Lower lobe of right lung (tissue), 2 donors: ENCODE results near the gene DUSP10. TPM values are rescaled to one million over a fixed set of nuclear protein-coding genes. Genes with fewer than 3 reads are reported as not detected.

Source experiments
- ATAC-seq, 2 donors: fragments of 200-7000 bp; cut with Tn5 transposase; one replicate each; pipeline ENCODE4 v1.9.1; 2020 to 2022; ENCODE audit warnings: mild to moderate bottlenecking in 2 of 2, moderate library complexity in 2 of 2
- DNase-seq: peaks from one replicate; pipeline ENCODE4 v3.0.0-alpha.2; 2020
- H3K27ac ChIP-seq: fragments of 200-600 bp; one replicate; pipeline ENCODE4 v1.8.0; 2022
- H3K27me3 ChIP-seq: fragments of 200-600 bp; one replicate; pipeline ENCODE4 v1.8.0; 2022; ENCODE audit warnings: low read depth
- H3K36me3 ChIP-seq: fragments of 200-600 bp; one replicate; pipeline ENCODE4 v1.8.0; 2022; ENCODE audit warnings: mild to moderate bottlenecking
- H3K4me1 ChIP-seq: fragments of 200-600 bp; one replicate; pipeline ENCODE4 v1.8.0; 2022
- H3K4me3 ChIP-seq: fragments of 200-600 bp; one replicate; pipeline ENCODE4 v1.8.0; 2022; ENCODE audit warnings: mild to moderate bottlenecking
- H3K9me3 ChIP-seq: fragments of 200-600 bp; one replicate; pipeline ENCODE4 v1.8.0; 2022
- intact Hi-C: fragments of 100-400 bp; cut with DNase I; formaldehyde crosslinking; loops from one replicate; pipeline ENCODE4 v1.11.0; 2022
- total RNA-seq: library from RNA; stranded (reverse); fragmentation: NEBNext Ultra II Directional; extraction: Animal tissue kit (Norgen Biotek cat#: 25700); gene quantifications from one replicate; pipeline ENCODE4 v1.2.1, GENCODE V29; 2021
- TF ChIP-seq, protein P1 (sequence below): fragments of 200-600 bp; IDR thresholded peaks from one replicate; pipeline ENCODE4 v1.8.0; 2022; ENCODE audit warnings: antibody characterized with exemption, mild to moderate bottlenecking
- donor health status: DM: no; HTN: yes; CAD: no; lungs with severe emphysema.

DUSP10 gene
- total RNA-seq, 1 donor from 2014 or later, result 8.7 TPM

DNA sequence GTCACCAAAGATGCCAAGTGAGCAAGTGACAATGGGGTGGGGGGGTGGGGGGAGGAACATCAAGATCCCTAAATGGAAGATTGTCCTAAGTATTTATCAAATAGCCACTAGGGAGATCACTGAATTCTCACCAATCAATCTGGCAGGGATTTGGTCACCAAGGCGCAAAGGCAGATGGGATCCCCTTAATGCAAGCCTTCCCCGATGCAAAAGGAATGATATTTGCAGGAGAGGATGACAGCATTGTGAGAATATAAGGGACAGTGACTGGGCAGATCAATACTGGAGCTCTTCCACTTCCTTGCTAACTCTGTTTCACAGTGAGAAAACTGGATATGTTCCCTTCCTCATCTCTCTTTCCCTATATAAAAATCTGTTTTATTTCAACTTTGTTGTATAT lies 40.9 kb downstream of the DUSP10 start:
- Histone ChIP-seq H3K9me3 (no peaks in the 10 kb centered on the region), H3K4me1 (peaks cover 7% of the 10 kb centered on the region), H3K4me3 (no peak overlapping the region), H3K27me3 (no peaks in the 10 kb centered on the region), H3K36me3 (peaks cover 26% of the 10 kb centered on the region), H3K27ac (no peak overlapping the region)
- ATAC-seq (no peak), DNase-seq (no peak)
- TF ChIP-seq, protein P1, sequence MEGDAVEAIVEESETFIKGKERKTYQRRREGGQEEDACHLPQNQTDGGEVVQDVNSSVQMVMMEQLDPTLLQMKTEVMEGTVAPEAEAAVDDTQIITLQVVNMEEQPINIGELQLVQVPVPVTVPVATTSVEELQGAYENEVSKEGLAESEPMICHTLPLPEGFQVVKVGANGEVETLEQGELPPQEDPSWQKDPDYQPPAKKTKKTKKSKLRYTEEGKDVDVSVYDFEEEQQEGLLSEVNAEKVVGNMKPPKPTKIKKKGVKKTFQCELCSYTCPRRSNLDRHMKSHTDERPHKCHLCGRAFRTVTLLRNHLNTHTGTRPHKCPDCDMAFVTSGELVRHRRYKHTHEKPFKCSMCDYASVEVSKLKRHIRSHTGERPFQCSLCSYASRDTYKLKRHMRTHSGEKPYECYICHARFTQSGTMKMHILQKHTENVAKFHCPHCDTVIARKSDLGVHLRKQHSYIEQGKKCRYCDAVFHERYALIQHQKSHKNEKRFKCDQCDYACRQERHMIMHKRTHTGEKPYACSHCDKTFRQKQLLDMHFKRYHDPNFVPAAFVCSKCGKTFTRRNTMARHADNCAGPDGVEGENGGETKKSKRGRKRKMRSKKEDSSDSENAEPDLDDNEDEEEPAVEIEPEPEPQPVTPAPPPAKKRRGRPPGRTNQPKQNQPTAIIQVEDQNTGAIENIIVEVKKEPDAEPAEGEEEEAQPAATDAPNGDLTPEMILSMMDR, result no peak
- intact Hi-C loops, result no loop called here

- no peak for ATAC-seq
- intact Hi-C loops, result no loop called here
- no peaks in the 10 kb centered on the region for H3K9me3 ChIP-seq
These were observed 41.4 kb downstream of the DUSP10 start for GRCh38 chr1:221700536-221700935.

DNA sequence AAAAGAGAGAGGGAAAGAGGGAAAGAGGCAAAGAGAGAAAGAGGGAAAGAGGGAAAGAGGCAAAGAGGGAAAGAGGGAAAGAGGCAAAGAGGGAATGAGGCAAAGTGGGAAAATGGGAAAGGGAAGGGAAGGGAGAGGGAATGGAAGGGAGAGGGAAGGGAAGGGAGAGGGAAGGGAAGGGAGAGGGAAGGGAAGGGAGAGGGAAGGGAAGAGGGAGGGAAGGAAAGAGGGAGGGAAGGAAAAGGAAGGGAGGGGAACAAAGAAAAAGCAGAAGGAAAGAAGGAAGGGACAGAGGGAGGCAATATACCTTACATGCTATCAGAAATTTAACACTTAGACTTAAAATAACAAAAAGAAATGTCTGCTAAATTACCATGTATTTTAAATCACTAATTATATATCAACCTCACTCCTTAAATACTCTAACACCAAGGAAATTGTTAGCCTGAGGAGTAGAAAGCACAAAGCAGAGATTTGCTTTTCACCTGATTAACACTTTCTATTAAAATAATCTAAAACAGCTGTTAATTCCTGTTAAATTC lies 41.8 kb downstream of the DUSP10 start:
- ATAC-seq (no peak), DNase-seq (no peak)
- H3K4me1 ChIP-seq, result peaks cover 7% of the 10 kb centered on the region
- no peaks in the 10 kb centered on the region for H3K9me3 ChIP-seq
- no peak overlapping the region for H3K27ac ChIP-seq
- intact Hi-C loops, result no loop called here
- no peak overlapping the region for H3K4me3 ChIP-seq
- no peaks in the 10 kb centered on the region for H3K27me3 ChIP-seq
- peaks cover 17% of the 10 kb centered on the region for H3K36me3 ChIP-seq
- TF ChIP-seq, protein P1, result no peak

More at GRCh38 chr1:221700536-221700935, 41.4 kb downstream of the DUSP10 start:
- TF ChIP-seq, protein P1, result no peak
- Histone ChIP-seq H3K27ac (no peak overlapping the region), H3K36me3 (peaks cover 21% of the 10 kb centered on the region), H3K4me1 (peaks cover 7% of the 10 kb centered on the region), H3K4me3 (no peak overlapping the region), H3K27me3 (no peaks in the 10 kb centered on the region)
- no peak for DNase-seq

DNA sequence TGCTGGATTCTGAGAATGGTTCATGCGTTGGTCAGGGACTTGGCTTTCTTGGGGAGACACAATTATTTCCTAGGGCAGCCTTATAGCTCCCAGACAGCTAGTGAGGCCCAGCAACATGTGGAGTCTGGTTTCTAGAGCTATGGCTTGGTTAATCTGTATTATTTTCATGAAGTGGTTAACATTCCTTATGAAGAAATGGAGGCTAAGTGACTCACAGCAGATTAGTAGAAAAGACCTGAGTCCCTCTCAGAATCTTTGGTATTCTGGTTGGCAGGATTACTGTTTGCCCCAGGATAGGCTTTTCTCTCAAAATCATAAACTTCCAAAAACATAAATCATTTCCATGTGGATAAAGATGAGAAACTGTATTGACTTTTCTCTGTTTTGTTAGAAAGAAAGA lies 42.3 kb downstream of the DUSP10 start:
- H3K4me3 ChIP-seq, result no peak overlapping the region
- no peak for DNase-seq
- peaks cover 7% of the 10 kb centered on the region for H3K4me1 ChIP-seq
- peaks cover 17% of the 10 kb centered on the region for H3K36me3 ChIP-seq
- no peak overlapping the region for H3K27ac ChIP-seq
- H3K9me3 ChIP-seq, result no peaks in the 10 kb centered on the region
- intact Hi-C loops, result no loop called here
- no peaks in the 10 kb centered on the region for H3K27me3 ChIP-seq
- TF ChIP-seq, protein P1, result no peak
- ATAC-seq, result no peak

- DNase-seq (no peak), ATAC-seq (peak in 1 of 2 donors; percentile 35)
- peaks cover 3% of the 10 kb centered on the region for H3K4me1 ChIP-seq
- TF ChIP-seq, protein P1, result no peak
- H3K4me3 ChIP-seq, result no peak overlapping the region
- H3K9me3 ChIP-seq, result no peaks in the 10 kb centered on the region
- H3K27me3 ChIP-seq, result no peaks in the 10 kb centered on the region
- intact Hi-C loops, result no loop called here
- no peak overlapping the region for H3K27ac ChIP-seq
- H3K36me3 ChIP-seq, result peaks cover 14% of the 10 kb centered on the region
These were observed 43.1 kb downstream of the DUSP10 start for GRCh38 chr1:221698579-221699349.
